ENCODE results near the gene SLC22A12. TPM values are rescaled to one million over a fixed set of nuclear protein-coding genes. Genes with fewer than 3 reads are reported as not detected.
"Not testable (repeated sequence)": the region's sequence is repeated elsewhere in the genome, so short reads cannot be mapped to it uniquely, and the experiment has no call there.

SLC22A12 gene
- total RNA-seq, 6 experiments from 2014 or later: 0.22 to 0.80 (median 0.74) TPM; not detected in 3

DNA sequence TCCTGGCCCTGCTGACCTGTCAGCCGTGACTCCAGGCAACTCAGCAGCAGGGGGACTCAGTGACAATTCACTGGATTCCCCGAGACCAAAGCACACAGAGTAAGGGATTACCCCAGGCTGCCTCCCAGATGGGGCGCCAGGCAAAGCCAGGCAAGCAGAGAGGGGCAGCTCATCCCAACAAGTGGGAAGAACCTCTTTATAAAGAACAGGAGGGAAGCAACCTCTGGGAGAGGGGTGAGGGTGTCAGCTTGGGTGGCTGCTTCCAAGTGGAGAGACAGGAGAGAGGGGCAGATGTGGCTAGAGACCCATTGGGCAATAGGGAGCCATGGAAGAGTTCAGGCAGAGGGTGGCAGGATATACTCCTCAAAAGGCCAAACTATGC is 1.2 kb downstream of the SLC22A12 start:
- 100% methylated on average over 1 of the region's 3 CpGs for WGBS (ENCODE audit: insufficient coverage, low coverage, low lambda C conversion rate, missing lambda C conversion rate)
- no peak overlapping the region for H3K27ac ChIP-seq
- TF ChIP-seq, protein P1, sequence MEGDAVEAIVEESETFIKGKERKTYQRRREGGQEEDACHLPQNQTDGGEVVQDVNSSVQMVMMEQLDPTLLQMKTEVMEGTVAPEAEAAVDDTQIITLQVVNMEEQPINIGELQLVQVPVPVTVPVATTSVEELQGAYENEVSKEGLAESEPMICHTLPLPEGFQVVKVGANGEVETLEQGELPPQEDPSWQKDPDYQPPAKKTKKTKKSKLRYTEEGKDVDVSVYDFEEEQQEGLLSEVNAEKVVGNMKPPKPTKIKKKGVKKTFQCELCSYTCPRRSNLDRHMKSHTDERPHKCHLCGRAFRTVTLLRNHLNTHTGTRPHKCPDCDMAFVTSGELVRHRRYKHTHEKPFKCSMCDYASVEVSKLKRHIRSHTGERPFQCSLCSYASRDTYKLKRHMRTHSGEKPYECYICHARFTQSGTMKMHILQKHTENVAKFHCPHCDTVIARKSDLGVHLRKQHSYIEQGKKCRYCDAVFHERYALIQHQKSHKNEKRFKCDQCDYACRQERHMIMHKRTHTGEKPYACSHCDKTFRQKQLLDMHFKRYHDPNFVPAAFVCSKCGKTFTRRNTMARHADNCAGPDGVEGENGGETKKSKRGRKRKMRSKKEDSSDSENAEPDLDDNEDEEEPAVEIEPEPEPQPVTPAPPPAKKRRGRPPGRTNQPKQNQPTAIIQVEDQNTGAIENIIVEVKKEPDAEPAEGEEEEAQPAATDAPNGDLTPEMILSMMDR (IDR thresholded peaks at IDR 0.05): no peak
- TF ChIP-seq POLR2A (IDR thresholded peaks at IDR 0.05): no peak
- no peaks in the 10 kb centered on the region for H3K36me3 ChIP-seq
- H3K4me3 ChIP-seq: no peak overlapping the region
- peaks cover 0 to 7% (median 0%) of the 10 kb centered on the region in 4 donors for H3K4me1 ChIP-seq
- intact Hi-C loops (cut with DNase I): no loop called here
- H3K9me3 ChIP-seq: peaks cover 0 to 4% (median 0%) of the 10 kb centered on the region in 4 donors
- H3K27me3 ChIP-seq: no peaks in the 10 kb centered on the region
- no peak for DNase-seq
- ATAC-seq: no peak

GRCh38 chr11:64592656-64593055 is 1.6 kb downstream of the SLC22A12 start:
- no peaks in the 10 kb centered on the region for H3K27me3 ChIP-seq

DNA sequence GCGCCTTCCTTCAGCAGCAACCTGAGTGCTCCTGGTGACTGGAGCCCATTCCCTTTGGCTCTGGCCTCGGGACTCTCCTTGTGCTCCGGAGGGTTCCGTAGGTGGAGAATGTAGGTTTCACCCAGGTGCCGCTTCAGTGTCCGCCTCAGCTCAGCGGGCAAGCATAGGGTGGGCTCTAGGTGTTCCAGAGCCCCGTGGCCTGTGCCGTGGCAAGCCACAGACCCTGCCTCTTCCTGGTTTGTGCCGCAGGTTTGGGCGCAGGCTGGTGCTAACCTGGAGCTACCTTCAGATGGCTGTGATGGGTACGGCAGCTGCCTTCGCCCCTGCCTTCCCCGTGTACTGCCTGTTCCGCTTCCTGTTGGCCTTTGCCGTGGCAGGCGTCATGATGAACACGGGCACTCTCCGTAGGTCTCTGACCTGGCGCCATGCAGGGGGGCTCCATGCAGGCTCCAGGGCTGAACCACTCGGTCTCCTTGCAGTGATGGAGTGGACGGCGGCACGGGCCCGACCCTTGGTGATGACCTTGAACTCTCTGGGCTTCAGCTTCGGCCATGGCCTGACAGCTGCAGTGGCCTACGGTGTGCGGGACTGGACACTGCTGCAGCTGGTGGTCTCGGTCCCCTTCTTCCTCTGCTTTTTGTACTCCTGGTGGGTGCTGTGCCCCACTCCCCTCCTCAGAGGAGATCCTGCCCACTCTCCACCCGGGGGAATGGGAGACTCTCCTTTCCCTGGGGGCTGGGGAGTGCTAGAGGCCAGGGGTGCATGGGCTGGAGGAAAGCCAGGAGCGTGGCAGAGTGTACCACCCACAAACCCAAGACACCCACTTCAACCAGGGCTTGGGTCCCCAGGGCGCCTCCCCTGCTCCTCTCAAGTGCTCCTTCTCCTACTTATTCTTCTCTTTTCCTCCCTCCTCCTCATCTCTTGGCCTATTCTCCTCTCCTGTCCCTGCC is 2.4 kb downstream of the SLC22A12 start:
- Histone ChIP-seq H3K4me3 (no peak overlapping the region), H3K9me3 (peaks cover 0 to 4% (median 0%) of the 10 kb centered on the region in 4 donors), H3K27ac (no peak overlapping the region), H3K27me3 (no peaks in the 10 kb centered on the region), H3K4me1 (peaks cover 0 to 7% (median 0%) of the 10 kb centered on the region in 4 donors), H3K36me3 (no peaks in the 10 kb centered on the region)
- no peak for ATAC-seq
- no peak for TF ChIP-seq POLR2A (IDR thresholded peaks at IDR 0.05)
- TF ChIP-seq, protein P1 (IDR thresholded peaks at IDR 0.05): no peak
- 68% methylated on average over 10 of the region's 32 CpGs for WGBS (ENCODE audit: insufficient coverage, low coverage, low lambda C conversion rate, missing lambda C conversion rate)
- intact Hi-C loops (cut with DNase I): no loop called here
- peak in 2 of 3 donors; percentile 10 to 45 for DNase-seq

More at GRCh38 chr11:64592656-64593055, 1.6 kb downstream of the SLC22A12 start:
- Histone ChIP-seq H3K9me3 (peaks cover 0 to 4% (median 0%) of the 10 kb centered on the region in 4 donors), H3K27ac (no peak overlapping the region), H3K4me3 (no peak overlapping the region), H3K4me1 (peaks cover 0 to 7% (median 0%) of the 10 kb centered on the region in 4 donors), H3K36me3 (no peaks in the 10 kb centered on the region)
- intact Hi-C loops (cut with DNase I): no loop called here
- ATAC-seq: no peak
- no peak for TF ChIP-seq POLR2A (IDR thresholded peaks at IDR 0.05)
- TF ChIP-seq, protein P1 (IDR thresholded peaks at IDR 0.05): no peak
- DNase-seq: peak in 2 of 3 donors; percentile 12 to 47
- 17% methylated on average over 1 of the region's 9 CpGs for WGBS (ENCODE audit: insufficient coverage, low coverage, low lambda C conversion rate, missing lambda C conversion rate)

DNA sequence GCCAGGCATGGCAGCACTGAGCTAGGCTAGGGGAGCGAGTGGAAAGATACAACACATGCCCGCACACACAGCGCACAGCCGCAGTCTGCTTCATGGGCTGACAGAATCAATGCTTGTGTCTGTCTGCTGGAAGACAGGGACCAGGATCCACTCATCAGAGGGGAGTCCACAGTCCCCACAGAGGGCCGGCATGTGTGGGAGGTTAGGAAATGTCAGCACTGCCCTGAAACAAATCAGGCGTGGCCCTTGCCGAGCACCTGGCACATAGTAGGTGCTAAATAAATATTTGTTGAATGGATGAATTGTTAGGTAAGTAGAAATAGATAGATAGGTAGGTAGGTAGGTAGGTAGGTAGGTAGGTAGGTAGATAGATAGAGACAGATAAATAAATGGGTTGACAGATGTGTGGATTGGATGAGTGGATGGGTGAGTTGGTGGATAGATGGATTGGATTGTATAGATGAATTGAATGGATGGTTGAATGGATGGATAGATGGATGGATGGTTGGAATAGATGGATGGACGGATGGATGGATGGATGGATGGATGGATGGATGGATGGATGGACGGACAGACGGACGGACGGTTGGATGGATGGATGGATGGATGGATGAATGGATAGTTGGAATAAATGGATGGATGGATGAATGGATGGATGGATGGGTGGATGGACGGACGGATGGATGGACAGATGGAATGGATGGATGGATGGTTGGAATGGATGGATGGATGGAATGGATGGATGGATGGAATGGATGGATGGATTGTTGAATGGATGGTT is 3.3 kb downstream of the SLC22A12 start:
- no peak overlapping the region for H3K27ac ChIP-seq
- TF ChIP-seq POLR2A (IDR thresholded peaks at IDR 0.05): no peak
- ATAC-seq: no peak
- no peaks in the 10 kb centered on the region for H3K27me3 ChIP-seq
- H3K36me3 ChIP-seq: no peaks in the 10 kb centered on the region
- intact Hi-C loops (cut with DNase I): no loop called here
- peaks cover 0 to 7% (median 0%) of the 10 kb centered on the region in 4 donors for H3K4me1 ChIP-seq
- peak in 2 of 3 donors; percentile 3 to 23 for DNase-seq
- 82% methylated on average over 14 of the region's 14 CpGs for WGBS (ENCODE audit: insufficient coverage, low coverage, low lambda C conversion rate, missing lambda C conversion rate)
- no peak overlapping the region for H3K4me3 ChIP-seq
- H3K9me3 ChIP-seq: no peaks in the 10 kb centered on the region

DNA sequence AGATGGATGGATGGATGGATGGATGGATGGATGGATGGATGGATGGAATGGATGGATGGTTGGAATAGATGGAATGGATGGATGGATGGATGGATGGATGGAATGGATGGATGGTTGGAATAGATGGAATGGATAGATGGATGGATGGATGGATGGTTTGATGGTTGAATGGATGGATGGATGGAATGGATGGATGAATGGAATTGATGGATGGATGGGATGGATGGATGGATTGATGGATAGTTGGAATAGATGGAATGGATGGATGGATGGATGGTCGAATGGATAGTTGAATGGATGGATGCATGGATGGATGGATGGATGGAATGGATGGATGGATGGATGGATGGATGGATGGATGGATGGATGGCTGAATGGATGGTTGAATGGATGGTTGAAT is 4.9 kb downstream of the SLC22A12 start:
- H3K27ac ChIP-seq; H3K4me3 ChIP-seq; DNase-seq; ATAC-seq; H3K4me1 ChIP-seq; H3K36me3 ChIP-seq; H3K27me3 ChIP-seq; H3K9me3 ChIP-seq; intact Hi-C loops (cut with DNase I): not testable (repeated sequence)
- WGBS (ENCODE audit: insufficient coverage, low coverage, low lambda C conversion rate, missing lambda C conversion rate): 60% methylated on average over 1 of the region's 1 CpG

All from right lobe of liver (tissue), 6 donors.